Keratinocyte (primary cell): Measurements from ENCODE around the gene FILIP1. TPM values are rescaled to one million over a fixed set of nuclear protein-coding genes. Genes with fewer than 3 reads are reported as not detected.

ENCODE experiments used
- DNase-seq: peaks from one replicate; pipeline ENCODE4 v3.0.0-alpha.2; 2011; ENCODE audit warnings: low read depth, missing footprints, low spot score
- FAIRE-seq: peaks from 2 replicates; lab custom pipeline; 2011; peaks lifted over from hg19 to GRCh38; lab: Jason Lieb, UNC
- H2AFZ ChIP-seq: 2 replicates; pipeline ENCODE4 v1.6.0; 2012; ENCODE audit warnings: low read length, control low read depth, inconsistent platforms; ENCODE audit not compliant: control insufficient read depth
- H3K27ac ChIP-seq: 2 replicates; pipeline ENCODE4 v1.5.1; 2011; ENCODE audit warnings: low read length; ENCODE audit not compliant: control insufficient read depth, insufficient read depth
- H3K27me3 ChIP-seq: 3 replicates; pipeline ENCODE4 v1.6.0; 2011; ENCODE audit warnings: low read length; ENCODE audit not compliant: control insufficient read depth, insufficient read depth; ENCODE audit errors: extremely low read depth
- H3K36me3 ChIP-seq, 2 experiments: 2 replicates in 1 of 2; 3 replicates in 1 of 2; pipeline ENCODE4 v1.5.1; 2011; ENCODE audit warnings: low read length in 2 of 2, mild to moderate bottlenecking in 1 of 2; ENCODE audit not compliant: control insufficient read depth in 2 of 2, insufficient read depth in 2 of 2; ENCODE audit errors: extremely low read depth in 1 of 2
- H3K4me1 ChIP-seq: 3 replicates; pipeline ENCODE4 v1.5.1; 2011; ENCODE audit warnings: low read length; ENCODE audit not compliant: control insufficient read depth, insufficient read depth; ENCODE audit errors: extremely low read depth
- H3K4me2 ChIP-seq: 3 replicates; pipeline ENCODE4 v1.6.0; 2011; ENCODE audit warnings: low read depth, low read length; ENCODE audit not compliant: control insufficient read depth, insufficient read depth; ENCODE audit errors: extremely low read depth
- H3K4me3 ChIP-seq, 3 experiments: fragments of 200-600 bp in 1 of 3; sonication (generic) in 1 of 3; 2 replicates in 2 of 3; 3 replicates in 1 of 3; pipeline ENCODE4 v1.5.1; 2011 to 2016; ENCODE audit warnings: low read length in 3 of 3, mild to moderate bottlenecking in 3 of 3, control low read depth in 2 of 3, inconsistent platforms in 1 of 3, low read depth in 1 of 3, mixed read lengths in 1 of 3, mixed run types in 1 of 3, moderate library complexity in 1 of 3; ENCODE audit not compliant: control insufficient read depth in 2 of 3, insufficient read depth in 2 of 3; ENCODE audit errors: extremely low read depth in 1 of 3
- H3K79me2 ChIP-seq: 2 replicates; pipeline ENCODE4 v1.6.0; 2012; ENCODE audit warnings: low read length; ENCODE audit not compliant: control insufficient read depth, insufficient read depth
- H3K9ac ChIP-seq: 3 replicates; pipeline ENCODE4 v1.6.0; 2011; ENCODE audit warnings: low read length; ENCODE audit not compliant: control insufficient read depth, insufficient read depth; ENCODE audit errors: extremely low read depth
- H3K9me1 ChIP-seq: 3 replicates; pipeline ENCODE4 v1.6.0; 2011; ENCODE audit warnings: low read length; ENCODE audit not compliant: control insufficient read depth, insufficient read depth; ENCODE audit errors: extremely low read depth
- H3K9me3 ChIP-seq: 2 replicates; pipeline ENCODE4 v1.5.1; 2012; ENCODE audit warnings: low read depth, low read length; ENCODE audit not compliant: control insufficient read depth
- H4K20me1 ChIP-seq: 3 replicates; pipeline ENCODE4 v1.6.0; 2011; ENCODE audit warnings: low read length; ENCODE audit not compliant: control insufficient read depth, insufficient read depth; ENCODE audit errors: extremely low read depth
- CTCF ChIP-seq, 3 experiments: IDR thresholded peaks in 1 of 3; conservative IDR thresholded peaks in 1 of 3; optimal IDR thresholded peaks in 1 of 3; 2 replicates in 2 of 3; 3 replicates in 1 of 3; pipeline versions ENCODE3 to v1.5.1; 2011; ENCODE audit warnings: low read length in 3 of 3, mild to moderate bottlenecking in 3 of 3, moderate library complexity in 2 of 3, control low read depth in 1 of 3, inconsistent platforms in 1 of 3; ENCODE audit not compliant: insufficient read depth in 2 of 3; ENCODE audit errors: extremely low read depth in 1 of 3
- EZH2 ChIP-seq: IDR thresholded peaks from one replicate; pipeline ENCODE4 v1.6.1; 2012; ENCODE audit warnings: inconsistent platforms, mild to moderate bottlenecking, low read length, moderate library complexity
- dilution Hi-C: fragments of 300-500 bp; cut with MboI; formaldehyde crosslinking; loops from one replicate; pipeline ENCODE4 v1.7.0; 2020; ENCODE audit warnings: low sequenced_read_pairs; ENCODE audit not compliant: extremely low pct_ligation_motif_present
- polyA plus RNA-seq, 5 experiments: library from polyadenylated mRNA; depleted of rRNA in 3 of 5; stranded (reverse) in 3 of 5; stranded (forward) in 1 of 5; unstranded in 1 of 5; fragments of >200 nt; gene quantifications; 1 replicate in 1 of 5; 2 replicates in 3 of 5; 3 replicates in 1 of 5; pipeline versions ENCODE4 v1.2.1 to v1.2.3, GENCODE V29; 2011 to 2012; ENCODE audit warnings: missing spikeins in 2 of 5, low read depth in 1 of 5, low replicate concordance in 1 of 5

FILIP1 gene
- polyA plus RNA-seq, 1 donor (not counting 4 experiments of a cell fraction or from before 2014, with no cell fraction given), result 0.01 TPM

GRCh38 chr6:75378101-75378500, 115.5 kb downstream of the FILIP1 start:
- no peaks in the 10 kb centered on the region for H3K36me3 ChIP-seq
- peaks cover 3% of the 10 kb centered on the region for H3K27me3 ChIP-seq
- no peak overlapping the region for H3K4me2 ChIP-seq
- dilution Hi-C loops, result no loop called here
- H3K79me2 ChIP-seq, result no peaks in the 10 kb centered on the region
- no peaks in the 10 kb centered on the region for H3K9me3 ChIP-seq
- DNase-seq (no peak), FAIRE-seq (no peak)
- H4K20me1 ChIP-seq, result no peaks in the 10 kb centered on the region
- H3K27ac ChIP-seq, result no peak overlapping the region
- no peak for TF ChIP-seq EZH2
- TF ChIP-seq CTCF (optimal IDR thresholded peaks at IDR 0.05 in 1 of 3, IDR thresholded peaks at IDR 0.05 in 1 of 3, conservative IDR thresholded peaks at IDR 0.05 in 1 of 3; ENCODE audit: extremely low read depth in 1 of 3, insufficient read depth in 2 of 3, low read length in 3 of 3), result no peak
- H2AFZ ChIP-seq, result no peak overlapping the region
- no peak overlapping the region for H3K9ac ChIP-seq
- no peaks in the 10 kb centered on the region for H3K9me1 ChIP-seq
- H3K4me3 ChIP-seq, result no peak overlapping the region
- H3K4me1 ChIP-seq, result peaks cover 3% of the 10 kb centered on the region

GRCh38 chr6:75377386-75377785, 116.2 kb downstream of the FILIP1 start:
- Histone ChIP-seq H3K27me3 (peaks cover 3% of the 10 kb centered on the region), H3K4me2 (no peak overlapping the region), H3K79me2 (no peaks in the 10 kb centered on the region), H3K4me1 (peaks cover 3% of the 10 kb centered on the region), H3K9me3 (no peaks in the 10 kb centered on the region), H3K36me3 (no peaks in the 10 kb centered on the region), H3K4me3 (no peak overlapping the region), H2AFZ (no peak overlapping the region), H3K27ac (no peak overlapping the region), H3K9ac (no peak overlapping the region), H4K20me1 (no peaks in the 10 kb centered on the region), H3K9me1 (no peaks in the 10 kb centered on the region)
- FAIRE-seq (no peak), DNase-seq (no peak)
- dilution Hi-C loops, result no loop called here
- TF ChIP-seq EZH2 (no peak), CTCF (optimal IDR thresholded peaks at IDR 0.05 in 1 of 3, IDR thresholded peaks at IDR 0.05 in 1 of 3, conservative IDR thresholded peaks at IDR 0.05 in 1 of 3; ENCODE audit: extremely low read depth in 1 of 3, insufficient read depth in 2 of 3, low read length in 3 of 3) (no peak)
